Measurements from ENCODE around the gene POMZP3. TPM values are rescaled to one million over a fixed set of nuclear protein-coding genes. Genes with fewer than 3 reads are reported as not detected.
"Not testable (repeated sequence)": the region's sequence is repeated elsewhere in the genome, so short reads cannot be mapped to it uniquely, and the experiment has no call there.

POMZP3 gene
- total and polyA plus RNA-seq, 2 donors from 2014 or later = 13.9 to 23.5 TPM

DNA sequence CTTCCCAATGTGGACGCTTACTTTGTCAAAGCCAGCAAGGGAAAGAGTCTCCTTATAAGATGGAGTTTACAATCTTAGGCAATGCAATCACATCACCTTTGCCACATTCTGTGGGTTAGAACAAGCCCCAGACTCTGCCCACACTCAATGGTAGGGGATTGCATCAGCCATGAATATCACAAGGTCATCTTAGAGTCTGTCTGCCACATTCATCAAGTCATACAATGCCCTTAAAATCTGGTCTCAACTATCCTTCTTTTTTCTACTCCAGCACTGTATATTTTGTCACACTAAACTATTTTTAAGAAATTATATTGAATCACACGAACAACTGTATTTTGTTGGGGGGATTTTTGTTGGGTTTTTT is 27.0 kb downstream of the POMZP3 start:
- H3K4me3 ChIP-seq (ENCODE audit: low read length in 3 of 3); intact Hi-C loops (cut with DNase I); H3K9me3 ChIP-seq (ENCODE audit: control insufficient read depth in 2 of 3, insufficient read depth in 1 of 3, low read length in 3 of 3); H3K4me1 ChIP-seq (ENCODE audit: control insufficient read depth in 2 of 3, insufficient read depth in 2 of 3, low read depth in 1 of 3, low read length in 3 of 3); FAIRE-seq; H3K9ac ChIP-seq (ENCODE audit: low read length in 3 of 3); DNase-seq; H3K27me3 ChIP-seq (ENCODE audit: control insufficient read depth, insufficient read depth, low read length); H3K27ac ChIP-seq (ENCODE audit: low read depth in 2 of 2, low read length in 2 of 2); H3K36me3 ChIP-seq (ENCODE audit: control insufficient read depth in 2 of 3, insufficient read depth in 3 of 3, low read length in 3 of 3): not testable (repeated sequence)

DNA sequence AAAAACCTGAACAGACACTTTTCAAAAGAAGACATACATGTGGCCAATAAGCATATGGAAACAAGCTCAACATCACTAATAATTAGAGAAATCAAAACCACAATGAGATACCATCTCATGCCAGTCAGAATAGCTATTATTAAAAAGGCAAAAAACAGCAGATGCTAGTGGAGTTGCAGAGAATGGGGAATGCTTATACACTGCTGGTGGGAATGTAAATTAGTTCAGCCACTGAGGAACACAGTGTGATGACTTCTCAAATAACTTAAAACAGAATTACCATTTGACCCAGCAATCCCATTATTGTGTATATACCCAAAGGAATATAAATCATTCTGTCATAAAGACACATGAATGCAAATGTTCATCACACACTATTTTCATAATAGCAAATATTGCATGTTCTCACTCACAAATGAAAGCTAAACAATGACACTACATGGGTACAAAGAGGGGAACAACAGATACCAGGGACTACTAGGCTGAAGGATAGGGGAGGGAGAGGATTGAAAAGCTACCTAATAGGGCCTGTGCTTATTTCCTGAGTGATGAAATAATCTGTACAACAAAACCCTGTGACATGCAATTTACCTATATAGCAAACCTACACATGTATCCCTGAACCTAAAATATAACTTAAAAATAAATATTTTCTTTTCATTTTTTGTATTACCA is 28.4 kb downstream of the POMZP3 start:
- intact Hi-C loops (cut with DNase I); H3K9me3 ChIP-seq (ENCODE audit: control insufficient read depth in 2 of 3, insufficient read depth in 1 of 3, low read length in 3 of 3); H3K9ac ChIP-seq (ENCODE audit: low read length in 3 of 3); DNase-seq; FAIRE-seq; H3K27me3 ChIP-seq (ENCODE audit: control insufficient read depth, insufficient read depth, low read length); H3K4me1 ChIP-seq (ENCODE audit: control insufficient read depth in 2 of 3, insufficient read depth in 2 of 3, low read depth in 1 of 3, low read length in 3 of 3); H3K36me3 ChIP-seq (ENCODE audit: control insufficient read depth in 2 of 3, insufficient read depth in 3 of 3, low read length in 3 of 3); H3K4me3 ChIP-seq (ENCODE audit: low read length in 3 of 3); H3K27ac ChIP-seq (ENCODE audit: low read depth in 2 of 2, low read length in 2 of 2): not testable (repeated sequence)

GRCh38 chr7:76597288-76597687 is 29.8 kb downstream of the POMZP3 start:
- H3K4me3 ChIP-seq (ENCODE audit: low read length in 3 of 3); H3K27ac ChIP-seq (ENCODE audit: low read depth in 2 of 2, low read length in 2 of 2); intact Hi-C loops (cut with DNase I); H3K27me3 ChIP-seq (ENCODE audit: control insufficient read depth, insufficient read depth, low read length); H3K9me3 ChIP-seq (ENCODE audit: control insufficient read depth in 2 of 3, insufficient read depth in 1 of 3, low read length in 3 of 3); H3K36me3 ChIP-seq (ENCODE audit: control insufficient read depth in 2 of 3, insufficient read depth in 3 of 3, low read length in 3 of 3); DNase-seq; H3K4me1 ChIP-seq (ENCODE audit: control insufficient read depth in 2 of 3, insufficient read depth in 2 of 3, low read depth in 1 of 3, low read length in 3 of 3); H3K9ac ChIP-seq (ENCODE audit: low read length in 3 of 3); FAIRE-seq: not testable (repeated sequence)

GRCh38 chr7:76592694-76593093 is 34.4 kb downstream of the POMZP3 start:
- H3K9me3 ChIP-seq (ENCODE audit: control insufficient read depth in 2 of 3, insufficient read depth in 1 of 3, low read length in 3 of 3); H3K4me1 ChIP-seq (ENCODE audit: control insufficient read depth in 2 of 3, insufficient read depth in 2 of 3, low read depth in 1 of 3, low read length in 3 of 3); H3K36me3 ChIP-seq (ENCODE audit: control insufficient read depth in 2 of 3, insufficient read depth in 3 of 3, low read length in 3 of 3); intact Hi-C loops (cut with DNase I); DNase-seq; H3K27me3 ChIP-seq (ENCODE audit: control insufficient read depth, insufficient read depth, low read length); FAIRE-seq; H3K9ac ChIP-seq (ENCODE audit: low read length in 3 of 3); H3K27ac ChIP-seq (ENCODE audit: low read depth in 2 of 2, low read length in 2 of 2); H3K4me3 ChIP-seq (ENCODE audit: low read length in 3 of 3): not testable (repeated sequence)

DNA sequence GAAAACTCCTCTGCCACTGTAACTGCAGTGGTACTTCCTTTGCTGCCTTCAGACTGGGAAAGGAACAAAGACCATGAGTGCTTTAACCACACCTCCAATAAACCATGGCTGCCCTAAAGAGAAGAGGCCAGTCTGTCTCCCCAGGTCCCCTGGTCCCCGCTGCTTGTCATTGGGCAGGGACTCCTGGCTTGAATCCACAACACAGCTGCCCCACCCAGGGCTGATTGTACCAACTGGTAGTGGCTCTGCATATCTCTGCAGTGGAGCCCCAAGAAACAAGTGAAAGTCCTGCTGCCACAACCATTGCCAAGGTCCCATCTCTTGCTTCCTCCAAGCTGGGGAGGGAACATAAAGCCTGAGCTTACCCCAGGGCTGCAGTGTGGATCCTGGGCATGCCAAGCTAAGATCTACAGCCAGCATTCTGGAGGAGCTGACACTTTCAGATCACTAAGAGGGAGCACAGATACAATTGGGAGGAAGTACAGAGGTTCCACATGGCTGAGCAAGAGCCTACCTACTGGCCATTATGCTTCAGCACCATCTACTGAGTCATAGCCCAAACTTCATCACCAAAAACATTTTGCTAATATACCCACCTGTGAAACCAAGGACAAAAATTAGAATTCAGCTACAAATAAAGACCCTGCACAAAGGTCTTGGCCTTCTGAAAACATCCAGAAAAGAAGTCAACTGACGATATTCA is 35.3 kb downstream of the POMZP3 start:
- H3K36me3 ChIP-seq (ENCODE audit: control insufficient read depth in 2 of 3, insufficient read depth in 3 of 3, low read length in 3 of 3); H3K4me1 ChIP-seq (ENCODE audit: control insufficient read depth in 2 of 3, insufficient read depth in 2 of 3, low read depth in 1 of 3, low read length in 3 of 3); FAIRE-seq; H3K9me3 ChIP-seq (ENCODE audit: control insufficient read depth in 2 of 3, insufficient read depth in 1 of 3, low read length in 3 of 3); H3K27me3 ChIP-seq (ENCODE audit: control insufficient read depth, insufficient read depth, low read length); DNase-seq; H3K9ac ChIP-seq (ENCODE audit: low read length in 3 of 3); intact Hi-C loops (cut with DNase I); H3K4me3 ChIP-seq (ENCODE audit: low read length in 3 of 3); H3K27ac ChIP-seq (ENCODE audit: low read depth in 2 of 2, low read length in 2 of 2): not testable (repeated sequence)

- H3K4me1 ChIP-seq (ENCODE audit: control insufficient read depth in 2 of 3, insufficient read depth in 2 of 3, low read depth in 1 of 3, low read length in 3 of 3); H3K36me3 ChIP-seq (ENCODE audit: control insufficient read depth in 2 of 3, insufficient read depth in 3 of 3, low read length in 3 of 3); H3K9ac ChIP-seq (ENCODE audit: low read length in 3 of 3); H3K4me3 ChIP-seq (ENCODE audit: low read length in 3 of 3); H3K27me3 ChIP-seq (ENCODE audit: control insufficient read depth, insufficient read depth, low read length); H3K9me3 ChIP-seq (ENCODE audit: control insufficient read depth in 2 of 3, insufficient read depth in 1 of 3, low read length in 3 of 3); H3K27ac ChIP-seq (ENCODE audit: low read depth in 2 of 2, low read length in 2 of 2); DNase-seq; FAIRE-seq; intact Hi-C loops (cut with DNase I): not testable (repeated sequence)
Measured at GRCh38 chr7:76591033-76591432, 36.0 kb downstream of the POMZP3 start.

GRCh38 chr7:76588586-76588985 is 38.5 kb downstream of the POMZP3 start:
- H3K27ac ChIP-seq (ENCODE audit: low read depth in 2 of 2, low read length in 2 of 2); FAIRE-seq; intact Hi-C loops (cut with DNase I); H3K9me3 ChIP-seq (ENCODE audit: control insufficient read depth in 2 of 3, insufficient read depth in 1 of 3, low read length in 3 of 3); H3K9ac ChIP-seq (ENCODE audit: low read length in 3 of 3); H3K36me3 ChIP-seq (ENCODE audit: control insufficient read depth in 2 of 3, insufficient read depth in 3 of 3, low read length in 3 of 3); DNase-seq; H3K27me3 ChIP-seq (ENCODE audit: control insufficient read depth, insufficient read depth, low read length); H3K4me1 ChIP-seq (ENCODE audit: control insufficient read depth in 2 of 3, insufficient read depth in 2 of 3, low read depth in 1 of 3, low read length in 3 of 3); H3K4me3 ChIP-seq (ENCODE audit: low read length in 3 of 3): not testable (repeated sequence)

DNA sequence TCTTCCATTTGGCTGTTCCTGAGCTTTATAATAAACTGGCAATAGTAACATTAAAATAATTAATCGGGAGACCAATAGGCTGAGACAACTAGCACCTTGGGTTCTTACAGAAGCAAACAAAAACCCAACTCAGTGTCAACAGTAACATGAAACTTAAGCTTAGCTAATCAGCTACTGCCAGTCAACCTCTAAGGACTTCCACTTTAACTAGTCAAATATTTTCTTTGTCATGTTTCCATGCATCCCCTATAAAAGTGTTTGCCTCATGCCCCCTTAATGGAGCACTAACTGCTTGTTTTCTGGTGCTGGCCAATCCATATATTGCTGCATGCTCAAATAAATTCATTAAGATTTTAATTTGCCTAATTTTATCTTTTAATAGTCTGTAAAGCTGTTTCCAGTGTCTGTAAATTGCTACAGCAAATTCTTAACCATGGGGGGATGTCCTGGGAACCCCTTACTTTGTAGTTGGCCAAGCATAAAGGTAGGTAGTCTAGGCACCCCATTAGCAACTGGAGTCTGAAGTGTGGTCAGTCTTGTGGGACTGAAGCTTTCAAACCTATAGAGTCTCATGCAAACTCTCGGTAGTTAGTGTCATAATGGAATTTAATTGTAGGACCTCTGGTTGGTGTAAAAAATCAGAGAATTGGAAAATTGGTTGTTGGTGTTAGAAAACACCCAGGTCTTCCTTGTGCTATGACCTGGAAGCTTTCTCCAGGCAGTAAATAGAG is 40.3 kb downstream of the POMZP3 start:
- not testable (repeated sequence) for H3K4me1 ChIP-seq (ENCODE audit: control insufficient read depth in 2 of 3, insufficient read depth in 2 of 3, low read depth in 1 of 3, low read length in 3 of 3); FAIRE-seq

More for the DNA sequence above, 40.3 kb downstream of the POMZP3 start:
- DNase-seq; H3K27me3 ChIP-seq (ENCODE audit: control insufficient read depth, insufficient read depth, low read length); H3K4me3 ChIP-seq (ENCODE audit: low read length in 3 of 3); intact Hi-C loops (cut with DNase I); H3K9ac ChIP-seq (ENCODE audit: low read length in 3 of 3); H3K9me3 ChIP-seq (ENCODE audit: control insufficient read depth in 2 of 3, insufficient read depth in 1 of 3, low read length in 3 of 3); H3K27ac ChIP-seq (ENCODE audit: low read depth in 2 of 2, low read length in 2 of 2); H3K36me3 ChIP-seq (ENCODE audit: control insufficient read depth in 2 of 3, insufficient read depth in 3 of 3, low read length in 3 of 3): not testable (repeated sequence)

All from kidney (tissue), 11 donors.